Liver (tissue), 9 donors: ENCODE results near the gene RPS14. TPM values are rescaled to one million over a fixed set of nuclear protein-coding genes. Genes with fewer than 3 reads are reported as not detected.

Experiments
- DNase-seq: peaks from one replicate; pipeline ENCODE4 v3.0.0-alpha.2; 2017; ENCODE audit warnings: low spot score
- H3K27ac ChIP-seq, 2 donors: one replicate each; pipeline ENCODE4 v1.7.0; 2013; ENCODE audit warnings: inconsistent platforms in 2 of 2, low read length in 2 of 2, control low read depth in 1 of 2, low read depth in 1 of 2, mild to moderate bottlenecking in 1 of 2
- H3K27me3 ChIP-seq, 4 donors: one replicate each; pipeline versions ENCODE4 v1.6.1 to v1.7.0; 2013; ENCODE audit warnings: low read length in 3 of 4, inconsistent platforms in 1 of 4, mild to moderate bottlenecking in 1 of 4, moderate library complexity in 1 of 4; ENCODE audit not compliant: control insufficient read depth in 4 of 4, insufficient read depth in 4 of 4
- H3K36me3 ChIP-seq, 4 donors: one replicate each; pipeline versions ENCODE4 v1.6.1 to v1.7.0; 2013; ENCODE audit warnings: low read length in 3 of 4, mild to moderate bottlenecking in 3 of 4, low read depth in 1 of 4, moderate library complexity in 1 of 4; ENCODE audit not compliant: control insufficient read depth in 4 of 4, insufficient read depth in 3 of 4
- H3K4me1 ChIP-seq, 4 donors: one replicate each; pipeline versions ENCODE4 v1.6.1 to v1.7.0; 2013; ENCODE audit warnings: low read length in 3 of 4, mild to moderate bottlenecking in 3 of 4, moderate library complexity in 1 of 4; ENCODE audit not compliant: control insufficient read depth in 4 of 4, insufficient read depth in 4 of 4
- H3K4me3 ChIP-seq, 3 donors: one replicate each; pipeline versions ENCODE4 v1.6.1 to v1.7.0; 2013; ENCODE audit warnings: low read length in 3 of 3, control low read depth in 1 of 3, low read depth in 1 of 3, mild to moderate bottlenecking in 1 of 3
- H3K9ac ChIP-seq, 2 donors: one replicate each; pipeline ENCODE4 v1.7.0; 2013; ENCODE audit warnings: low read length in 2 of 2, mild to moderate bottlenecking in 2 of 2, moderate library complexity in 2 of 2, control low read depth in 1 of 2, low read depth in 1 of 2
- H3K9me3 ChIP-seq, 4 donors: one replicate each; pipeline versions ENCODE4 v1.6.1 to v1.7.0; 2013; ENCODE audit warnings: low read length in 3 of 4; ENCODE audit not compliant: control insufficient read depth in 4 of 4
- GABPA ChIP-seq, 2 donors: IDR thresholded peaks in 1 of 2; conservative IDR thresholded peaks in 1 of 2; 2 replicates each; pipeline ENCODE4 v1.6.1; 2016; ENCODE audit warnings: antibody characterized with exemption in 2 of 2, mild to moderate bottlenecking in 1 of 2, moderate library complexity in 1 of 2
- HNF4A ChIP-seq, 2 donors: conservative IDR thresholded peaks; 2 replicates each; pipeline ENCODE4 v1.6.1; 2016; ENCODE audit warnings: antibody characterized with exemption in 2 of 2, mild to moderate bottlenecking in 2 of 2
- HNF4G ChIP-seq: IDR thresholded peaks from 2 replicates; pipeline ENCODE4 v1.6.1; 2016; ENCODE audit warnings: antibody characterized with exemption
- RAD21 ChIP-seq, 2 donors: IDR thresholded peaks; 2 replicates each; pipeline ENCODE4 v1.6.1; 2016; ENCODE audit warnings: antibody characterized with exemption in 2 of 2, mild to moderate bottlenecking in 2 of 2
- REST ChIP-seq: IDR thresholded peaks from 2 replicates; pipeline ENCODE4 v1.6.1; 2016; ENCODE audit warnings: antibody characterized with exemption, mild to moderate bottlenecking
- RXRA ChIP-seq, 2 donors: IDR thresholded peaks; 2 replicates each; pipeline ENCODE4 v1.6.1; 2017 to 2018; ENCODE audit warnings: antibody characterized with exemption in 2 of 2, mild to moderate bottlenecking in 1 of 2
- SP1 ChIP-seq: IDR thresholded peaks from 2 replicates; pipeline ENCODE4 v1.6.1; 2018; ENCODE audit warnings: antibody characterized with exemption, mild to moderate bottlenecking
- TAF1 ChIP-seq: conservative IDR thresholded peaks from 2 replicates; pipeline ENCODE4 v1.6.1; 2016; ENCODE audit warnings: antibody characterized with exemption, mild to moderate bottlenecking
- WGBS: extraction: QIAGEN DNeasy Blood & Tissue Kit; methylation state at CpG from one replicate; pipeline ENCODE4 v1.1.7; 2013; 5-methylcytosine and 5-hydroxymethylcytosine counted together
- polyA plus RNA-seq, 2 donors: library from polyadenylated mRNA; stranded (reverse) in 1 of 2; unstranded in 1 of 2; fragments of 200-250 nt in 1 of 2; fragments of >200 nt in 1 of 2; fragmentation: Nextera tagmentation in 1 of 2; extraction: Ambion mirVana in 1 of 2; gene quantifications; one replicate each; pipeline versions ENCODE4 v1.2.1 to v1.2.3, GENCODE V29; 2013 to 2015
- total RNA-seq, 2 donors: library from RNA; depleted of rRNA; stranded (reverse); fragments of >200 nt; gene quantifications; one replicate each; pipeline ENCODE4 v1.2.3, GENCODE V29; 2014
- TF ChIP-seq, protein P1 (sequence below): IDR thresholded peaks from 2 replicates; pipeline ENCODE4 v1.6.1; 2016; ENCODE audit warnings: antibody characterized with exemption
- TF ChIP-seq, protein P2 (sequence below): fragments of 150-350 bp; IDR thresholded peaks from 2 replicates; pipeline ENCODE4 v1.5.1; 2017; ENCODE audit warnings: improper control_type of control experiment, low read depth, low read length; ENCODE audit not compliant: missing input control
- donor health status: healthy.
- donor health status: healthy.
- donor health status: healthy.
- donor health status: healthy.
- donor health status: healthy.

RPS14 gene
- total and polyA plus RNA-seq, 4 donors: 609 to 956 (median 885) TPM

DNA sequence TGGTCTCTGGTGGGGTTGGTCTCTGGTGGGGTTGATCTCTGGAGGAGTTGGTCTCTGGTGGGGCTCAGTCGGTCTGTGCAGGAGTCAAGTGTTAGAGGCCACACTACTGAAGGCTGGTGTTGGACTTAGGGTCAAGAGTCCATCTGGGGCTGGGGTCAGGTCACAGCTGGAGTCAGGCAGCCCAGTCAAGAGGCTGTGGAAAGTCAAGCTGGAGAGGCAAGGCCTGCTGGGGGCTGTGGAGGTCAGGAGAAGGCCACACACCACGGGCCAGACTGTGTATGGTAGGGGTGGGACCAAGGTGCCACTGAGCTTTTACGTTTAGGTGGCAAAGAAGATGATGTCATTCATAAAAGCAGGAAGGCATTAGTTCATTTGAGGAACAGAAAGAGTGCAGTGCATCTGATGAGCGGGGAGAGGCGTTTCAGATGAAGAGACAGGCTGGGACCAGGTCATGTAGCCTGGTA lies 20.1 kb downstream of the RPS14 start:
- Histone ChIP-seq H3K9me3 (no peaks in the 10 kb centered on the region), H3K4me1 (peaks cover 5 to 26% (median 15%) of the 10 kb centered on the region in 4 donors), H3K27ac (peak overlapping the region in 1 of 2 donors; percentile 81), H3K4me3 (no peak overlapping the region), H3K9ac (no peak overlapping the region), H3K27me3 (no peaks in the 10 kb centered on the region), H3K36me3 (no peaks in the 10 kb centered on the region)
- 77% methylated on average over 5 of the region's 5 CpGs for WGBS
- DNase-seq: no peak
- TF ChIP-seq RAD21 (IDR thresholded peaks at IDR 0.05) (no peak), HNF4A (conservative IDR thresholded peaks at IDR 0.05) (peak; percentile 19 to 82), RXRA (IDR thresholded peaks at IDR 0.05) (peak in 1 of 2 donors; percentile 47)

DNA sequence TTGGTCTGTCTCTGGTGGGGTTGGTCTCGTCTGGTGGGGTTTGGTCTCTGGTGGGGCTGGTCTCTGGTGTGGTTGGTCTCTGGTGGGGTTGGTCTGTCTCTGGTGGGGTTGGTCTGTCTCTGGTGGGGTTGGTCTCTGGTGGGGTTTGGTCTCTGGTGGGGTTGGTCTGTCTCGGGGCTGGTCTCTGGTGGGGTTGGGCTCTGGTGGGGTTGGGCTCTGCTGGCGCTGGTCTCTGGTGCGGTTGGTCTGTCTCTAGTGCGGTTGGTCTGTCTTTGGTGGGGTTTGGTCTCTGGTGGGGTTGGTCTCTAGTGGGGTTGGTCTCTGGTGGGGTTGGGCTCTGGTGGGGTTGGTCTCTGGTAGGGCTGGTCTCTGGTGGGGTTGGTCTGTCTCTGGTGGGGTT lies 20.6 kb downstream of the RPS14 start:
- Histone ChIP-seq H3K27me3 (no peaks in the 10 kb centered on the region), H3K9ac (no peak overlapping the region), H3K9me3 (no peaks in the 10 kb centered on the region), H3K4me1 (peaks cover 5 to 26% (median 15%) of the 10 kb centered on the region in 4 donors), H3K36me3 (no peaks in the 10 kb centered on the region), H3K27ac (peak overlapping the region; percentile 78 to 81), H3K4me3 (peak overlapping the region in 1 of 3 donors; percentile 41)
- TF ChIP-seq TAF1 (no peak), GABPA (IDR thresholded peaks at IDR 0.05 in 1 of 2, conservative IDR thresholded peaks at IDR 0.05 in 1 of 2) (no peak), REST (no peak), RXRA (IDR thresholded peaks at IDR 0.05) (no peak), HNF4G (no peak), SP1 (no peak), RAD21 (IDR thresholded peaks at IDR 0.05) (no peak)
- TF ChIP-seq, protein P1, sequence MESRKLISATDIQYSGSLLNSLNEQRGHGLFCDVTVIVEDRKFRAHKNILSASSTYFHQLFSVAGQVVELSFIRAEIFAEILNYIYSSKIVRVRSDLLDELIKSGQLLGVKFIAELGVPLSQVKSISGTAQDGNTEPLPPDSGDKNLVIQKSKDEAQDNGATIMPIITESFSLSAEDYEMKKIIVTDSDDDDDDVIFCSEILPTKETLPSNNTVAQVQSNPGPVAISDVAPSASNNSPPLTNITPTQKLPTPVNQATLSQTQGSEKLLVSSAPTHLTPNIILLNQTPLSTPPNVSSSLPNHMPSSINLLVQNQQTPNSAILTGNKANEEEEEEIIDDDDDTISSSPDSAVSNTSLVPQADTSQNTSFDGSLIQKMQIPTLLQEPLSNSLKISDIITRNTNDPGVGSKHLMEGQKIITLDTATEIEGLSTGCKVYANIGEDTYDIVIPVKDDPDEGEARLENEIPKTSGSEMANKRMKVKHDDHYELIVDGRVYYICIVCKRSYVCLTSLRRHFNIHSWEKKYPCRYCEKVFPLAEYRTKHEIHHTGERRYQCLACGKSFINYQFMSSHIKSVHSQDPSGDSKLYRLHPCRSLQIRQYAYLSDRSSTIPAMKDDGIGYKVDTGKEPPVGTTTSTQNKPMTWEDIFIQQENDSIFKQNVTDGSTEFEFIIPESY: no peak
- TF ChIP-seq, protein P2, sequence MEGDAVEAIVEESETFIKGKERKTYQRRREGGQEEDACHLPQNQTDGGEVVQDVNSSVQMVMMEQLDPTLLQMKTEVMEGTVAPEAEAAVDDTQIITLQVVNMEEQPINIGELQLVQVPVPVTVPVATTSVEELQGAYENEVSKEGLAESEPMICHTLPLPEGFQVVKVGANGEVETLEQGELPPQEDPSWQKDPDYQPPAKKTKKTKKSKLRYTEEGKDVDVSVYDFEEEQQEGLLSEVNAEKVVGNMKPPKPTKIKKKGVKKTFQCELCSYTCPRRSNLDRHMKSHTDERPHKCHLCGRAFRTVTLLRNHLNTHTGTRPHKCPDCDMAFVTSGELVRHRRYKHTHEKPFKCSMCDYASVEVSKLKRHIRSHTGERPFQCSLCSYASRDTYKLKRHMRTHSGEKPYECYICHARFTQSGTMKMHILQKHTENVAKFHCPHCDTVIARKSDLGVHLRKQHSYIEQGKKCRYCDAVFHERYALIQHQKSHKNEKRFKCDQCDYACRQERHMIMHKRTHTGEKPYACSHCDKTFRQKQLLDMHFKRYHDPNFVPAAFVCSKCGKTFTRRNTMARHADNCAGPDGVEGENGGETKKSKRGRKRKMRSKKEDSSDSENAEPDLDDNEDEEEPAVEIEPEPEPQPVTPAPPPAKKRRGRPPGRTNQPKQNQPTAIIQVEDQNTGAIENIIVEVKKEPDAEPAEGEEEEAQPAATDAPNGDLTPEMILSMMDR: no peak
- WGBS: 87% methylated on average over 5 of the region's 5 CpGs
- no peak for DNase-seq
